Type B pancreatic cell (in vitro differentiated cells): ENCODE measurements around the gene NAMPT. TPM values are rescaled to one million over a fixed set of nuclear protein-coding genes. Genes with fewer than 3 reads are reported as not detected.
A peak's percentile ranks its signal among the peaks of the same experiment; 100 is the strongest.
"Not testable (repeated sequence)": the region's sequence is repeated elsewhere in the genome, so short reads cannot be mapped to it uniquely, and the experiment has no call there.

Experiments
- DNase-seq: peaks from one replicate; pipeline ENCODE4 v3.0.0; 2021; ENCODE audit warnings: mixed read lengths; ENCODE audit not compliant: unreplicated experiment; ENCODE audit errors: extremely low spot score
- H3K27ac Mint-ChIP-seq: 2 replicates; pipeline ENCODE4 v1.8.0; 2021; ENCODE audit warnings: mild to moderate bottlenecking, mixed read lengths
- H3K27me3 Mint-ChIP-seq: 2 replicates; pipeline ENCODE4 v1.8.0; 2021; ENCODE audit warnings: mixed read lengths
- H3K36me3 Mint-ChIP-seq: 2 replicates; pipeline ENCODE4 v1.8.0; 2021; ENCODE audit warnings: mixed read lengths
- H3K4me1 Mint-ChIP-seq: one replicate; pipeline ENCODE4 v1.8.0; 2021; ENCODE audit warnings: mixed read lengths; ENCODE audit not compliant: unreplicated experiment
- H3K4me3 Mint-ChIP-seq: 2 replicates; pipeline ENCODE4 v1.8.0; 2021; ENCODE audit warnings: mild to moderate bottlenecking, mixed read lengths
- H3K9me3 Mint-ChIP-seq: 2 replicates; pipeline ENCODE4 v1.8.0; 2021; ENCODE audit warnings: mixed read lengths
- total RNA-seq: library from RNA; stranded (reverse); gene quantifications from 2 replicates; pipeline ENCODE4 v1.2.1, GENCODE V29; 2021; ENCODE audit warnings: low replicate concordance
- TF ChIP-seq, protein P1 (sequence below): fragments of 200-600 bp; sonication (generic); conservative IDR thresholded peaks from 2 replicates; pipeline ENCODE4 v1.5.0; 2021; ENCODE audit warnings: antibody characterized with exemption, mild to moderate bottlenecking

Gene NAMPT
- total RNA-seq, 1 donor from 2014 or later = 60.0 TPM

DNA sequence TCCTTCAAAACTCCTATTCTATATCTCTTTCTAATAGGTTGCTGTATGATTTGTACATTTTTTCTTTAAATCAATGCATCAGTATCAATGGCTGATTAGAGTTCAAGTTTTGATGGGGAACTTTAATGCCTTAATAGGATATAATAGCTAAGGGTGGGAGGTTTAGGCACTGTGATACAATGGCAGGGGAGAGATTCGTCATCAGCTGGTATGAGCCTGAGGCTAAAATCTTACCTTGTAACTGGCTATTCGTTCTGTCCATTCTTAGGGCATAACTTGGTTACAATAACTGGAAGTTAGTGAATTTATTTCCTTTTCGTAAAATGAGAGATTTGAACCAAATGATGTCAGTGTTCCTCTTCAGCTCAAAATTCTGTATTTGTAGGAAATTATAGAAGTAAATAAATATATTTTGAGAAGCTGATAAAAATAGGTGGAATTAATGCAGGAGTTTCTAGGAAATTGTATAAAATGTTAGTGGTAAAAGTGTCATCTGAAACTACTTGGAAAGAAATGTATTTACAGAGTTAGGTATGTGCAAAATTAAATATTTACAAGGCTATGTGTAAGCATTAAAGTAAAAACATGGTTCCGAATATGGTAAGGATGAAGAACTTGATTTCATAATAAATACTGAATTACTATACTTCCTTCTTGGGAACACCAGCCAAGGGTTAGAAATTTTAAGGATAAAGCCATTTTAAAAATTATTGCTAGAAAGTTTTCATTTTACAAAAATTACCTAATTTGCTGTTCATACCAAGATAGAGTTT is 27.5 kb upstream of the NAMPT start:
- Mint-ChIP-seq H3K36me3 (no peaks in the 10 kb centered on the region), H3K4me1 (no peaks in the 10 kb centered on the region), H3K27ac (no peak overlapping the region), H3K27me3 (no peaks in the 10 kb centered on the region), H3K4me3 (no peak overlapping the region), H3K9me3 (no peaks in the 10 kb centered on the region)
- TF ChIP-seq, protein P1, sequence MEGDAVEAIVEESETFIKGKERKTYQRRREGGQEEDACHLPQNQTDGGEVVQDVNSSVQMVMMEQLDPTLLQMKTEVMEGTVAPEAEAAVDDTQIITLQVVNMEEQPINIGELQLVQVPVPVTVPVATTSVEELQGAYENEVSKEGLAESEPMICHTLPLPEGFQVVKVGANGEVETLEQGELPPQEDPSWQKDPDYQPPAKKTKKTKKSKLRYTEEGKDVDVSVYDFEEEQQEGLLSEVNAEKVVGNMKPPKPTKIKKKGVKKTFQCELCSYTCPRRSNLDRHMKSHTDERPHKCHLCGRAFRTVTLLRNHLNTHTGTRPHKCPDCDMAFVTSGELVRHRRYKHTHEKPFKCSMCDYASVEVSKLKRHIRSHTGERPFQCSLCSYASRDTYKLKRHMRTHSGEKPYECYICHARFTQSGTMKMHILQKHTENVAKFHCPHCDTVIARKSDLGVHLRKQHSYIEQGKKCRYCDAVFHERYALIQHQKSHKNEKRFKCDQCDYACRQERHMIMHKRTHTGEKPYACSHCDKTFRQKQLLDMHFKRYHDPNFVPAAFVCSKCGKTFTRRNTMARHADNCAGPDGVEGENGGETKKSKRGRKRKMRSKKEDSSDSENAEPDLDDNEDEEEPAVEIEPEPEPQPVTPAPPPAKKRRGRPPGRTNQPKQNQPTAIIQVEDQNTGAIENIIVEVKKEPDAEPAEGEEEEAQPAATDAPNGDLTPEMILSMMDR = no peak
- DNase-seq = no peak

DNA sequence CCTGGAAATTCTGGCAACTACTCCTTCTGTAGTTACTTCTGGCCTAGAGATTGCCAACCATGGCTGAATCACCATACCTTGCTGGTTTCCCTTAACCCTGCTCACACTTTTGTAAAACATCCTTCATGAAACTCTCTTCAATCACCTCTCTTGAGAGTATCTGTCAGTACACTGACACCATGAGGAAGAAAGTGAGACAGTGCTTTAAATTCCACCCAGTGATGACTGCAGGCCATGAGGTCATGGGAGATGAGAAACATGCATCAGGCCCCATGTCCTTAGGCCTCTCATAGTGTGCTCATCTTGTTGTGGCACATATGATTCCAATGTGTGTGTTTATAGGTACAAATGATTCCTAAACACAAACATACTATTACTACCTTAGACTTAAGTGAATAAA is 24.6 kb upstream of the NAMPT start:
- peak overlapping the region; percentile 17 for H3K27ac Mint-ChIP-seq
- H3K9me3 Mint-ChIP-seq = no peaks in the 10 kb centered on the region
- H3K4me3 Mint-ChIP-seq = no peak overlapping the region
- H3K27me3 Mint-ChIP-seq = no peaks in the 10 kb centered on the region
- TF ChIP-seq, protein P1 = no peak
- H3K4me1 Mint-ChIP-seq = no peaks in the 10 kb centered on the region
- DNase-seq = no peak
- no peaks in the 10 kb centered on the region for H3K36me3 Mint-ChIP-seq

DNA sequence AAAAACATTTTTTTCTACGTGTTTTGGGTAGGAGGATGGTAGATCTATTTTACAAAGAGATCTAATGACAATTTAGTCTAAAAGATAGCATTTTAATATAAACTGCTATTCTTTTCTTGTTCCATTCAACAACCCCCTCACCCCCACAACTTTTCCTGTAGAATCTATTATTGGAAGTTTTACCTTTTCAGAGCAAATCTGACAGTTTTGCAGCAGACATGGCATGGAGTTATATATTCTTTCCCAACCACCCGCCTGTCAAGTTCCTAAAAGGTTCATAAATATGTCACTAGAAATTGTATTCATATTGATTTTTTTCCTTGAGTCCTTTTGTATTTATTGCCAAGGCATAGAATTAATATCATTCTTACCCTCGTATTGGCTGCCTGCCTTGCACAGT is 21.5 kb upstream of the NAMPT start:
- no peak overlapping the region for H3K27ac Mint-ChIP-seq
- DNase-seq = no peak
- peaks cover 7% of the 10 kb centered on the region for H3K9me3 Mint-ChIP-seq
- peaks cover 7% of the 10 kb centered on the region for H3K4me1 Mint-ChIP-seq
- H3K36me3 Mint-ChIP-seq = peaks cover 5% of the 10 kb centered on the region
- TF ChIP-seq, protein P1 = no peak
- H3K27me3 Mint-ChIP-seq = peaks cover 5% of the 10 kb centered on the region
- no peak overlapping the region for H3K4me3 Mint-ChIP-seq

DNA sequence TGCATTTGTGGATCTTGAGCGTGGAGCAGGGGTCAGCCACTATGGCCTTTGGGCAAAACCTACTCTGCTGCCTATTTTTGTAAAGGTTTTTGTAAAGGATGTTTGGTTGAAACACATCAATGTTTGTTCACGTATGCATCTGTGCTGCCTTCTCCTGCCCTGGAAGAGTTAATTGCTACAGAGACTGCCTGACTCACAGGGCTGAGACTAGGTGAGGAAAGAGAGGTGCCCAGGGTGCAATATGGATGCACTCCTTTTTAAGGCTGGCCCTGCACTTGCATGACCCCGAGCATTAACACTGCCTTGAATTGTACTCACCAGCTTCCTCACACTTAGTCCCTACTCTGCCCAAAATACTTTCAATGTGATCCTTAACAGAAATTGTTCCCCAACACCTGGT is 20.9 kb upstream of the NAMPT start:
- no peak overlapping the region for H3K4me3 Mint-ChIP-seq
- peaks cover 5% of the 10 kb centered on the region for H3K36me3 Mint-ChIP-seq
- no peak for DNase-seq
- peaks cover 5% of the 10 kb centered on the region for H3K27me3 Mint-ChIP-seq
- TF ChIP-seq, protein P1 = no peak
- H3K9me3 Mint-ChIP-seq = peaks cover 11% of the 10 kb centered on the region
- H3K4me1 Mint-ChIP-seq = peaks cover 7% of the 10 kb centered on the region
- H3K27ac Mint-ChIP-seq = no peak overlapping the region

DNA sequence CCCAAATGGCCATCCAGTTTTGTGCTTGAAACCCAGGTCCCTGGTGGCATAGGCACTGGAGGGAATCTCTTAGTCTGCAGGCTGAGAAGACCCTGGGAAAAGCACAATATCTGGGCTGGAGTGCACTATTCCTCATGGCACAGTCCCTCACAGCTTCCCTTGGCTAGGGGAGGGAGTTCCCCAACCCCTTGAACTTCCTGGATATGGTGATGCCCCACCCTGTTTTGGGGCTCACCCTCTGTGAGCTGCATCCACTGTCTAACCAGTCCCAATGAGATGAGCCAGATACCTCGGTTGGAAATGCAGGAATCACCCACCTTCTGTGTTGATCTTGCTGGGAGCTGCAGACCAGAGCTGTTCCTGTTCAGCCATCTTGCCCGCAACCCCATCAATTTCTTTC is 19.8 kb upstream of the NAMPT start:
- peaks cover 12% of the 10 kb centered on the region for H3K27me3 Mint-ChIP-seq
- H3K9me3 Mint-ChIP-seq = peaks cover 11% of the 10 kb centered on the region
- TF ChIP-seq, protein P1 = no peak
- H3K36me3 Mint-ChIP-seq = peaks cover 5% of the 10 kb centered on the region
- H3K4me3 Mint-ChIP-seq = no peak overlapping the region
- no peak for DNase-seq
- no peak overlapping the region for H3K27ac Mint-ChIP-seq
- peaks cover 7% of the 10 kb centered on the region for H3K4me1 Mint-ChIP-seq

DNA sequence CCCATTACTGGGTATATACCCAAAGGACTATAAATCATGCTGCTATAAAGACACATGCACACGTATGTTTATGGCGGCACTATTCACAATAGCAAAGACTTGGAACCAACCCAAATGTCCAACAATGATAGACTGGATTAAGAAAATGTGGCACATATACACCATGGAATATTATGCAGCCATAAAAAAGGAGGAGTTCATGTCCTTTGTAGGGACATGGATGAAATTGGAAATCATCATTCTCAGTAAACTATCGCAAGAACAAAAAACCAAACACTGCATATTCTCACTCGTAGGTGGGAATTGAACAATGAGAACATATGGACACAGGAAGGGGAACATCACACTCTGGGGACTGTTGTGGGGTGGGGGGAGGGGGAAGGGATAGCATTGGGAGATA is 13.8 kb upstream of the NAMPT start:
- H3K9me3 Mint-ChIP-seq = peaks cover 11% of the 10 kb centered on the region
- not testable (repeated sequence) for DNase-seq, H3K4me3 Mint-ChIP-seq, H3K36me3 Mint-ChIP-seq, H3K27ac Mint-ChIP-seq, H3K4me1 Mint-ChIP-seq
- H3K27me3 Mint-ChIP-seq = peaks cover 12% of the 10 kb centered on the region

DNA sequence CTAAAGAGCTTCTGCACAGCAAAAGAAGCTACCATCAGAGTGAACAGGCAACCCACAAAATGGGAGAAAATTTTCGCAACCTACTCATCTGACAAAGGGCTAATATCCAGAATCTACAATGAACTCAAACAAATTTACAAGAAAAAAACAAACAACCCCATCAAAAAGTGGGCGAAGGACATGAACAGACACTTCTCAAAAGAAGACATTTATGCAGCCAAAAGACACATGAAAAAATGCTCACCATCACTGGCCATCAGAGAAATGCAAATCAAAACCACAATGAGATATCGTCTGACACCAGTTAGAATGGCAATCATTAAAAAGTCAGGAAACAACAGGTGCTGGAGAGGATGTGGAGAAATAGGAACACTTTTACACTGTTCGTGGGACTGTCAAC is 13.4 kb upstream of the NAMPT start:
- H3K4me3 Mint-ChIP-seq, H3K36me3 Mint-ChIP-seq, H3K9me3 Mint-ChIP-seq, DNase-seq, H3K4me1 Mint-ChIP-seq, H3K27ac Mint-ChIP-seq: not testable (repeated sequence)
- H3K27me3 Mint-ChIP-seq = peaks cover 11% of the 10 kb centered on the region
